GM12873 (cell line): ENCODE data around the gene ACTA2.

Experiments used
- CTCF ChIP-seq: IDR thresholded peaks from 2 replicates; pipeline ENCODE4 v1.5.1; 2012; ENCODE audit warnings: low read depth, mild to moderate bottlenecking, moderate library complexity, low read length, control low read depth; ENCODE audit not compliant: insufficient read depth; ENCODE audit errors: missing control alignments

Gene ACTA2

GRCh38 chr10:88899886-88900285 lies 52.7 kb downstream of the ACTA2 start:
- TF ChIP-seq CTCF = no peak

GRCh38 chr10:88898727-88899126 lies 53.8 kb downstream of the ACTA2 start:
- TF ChIP-seq CTCF = no peak

DNA sequence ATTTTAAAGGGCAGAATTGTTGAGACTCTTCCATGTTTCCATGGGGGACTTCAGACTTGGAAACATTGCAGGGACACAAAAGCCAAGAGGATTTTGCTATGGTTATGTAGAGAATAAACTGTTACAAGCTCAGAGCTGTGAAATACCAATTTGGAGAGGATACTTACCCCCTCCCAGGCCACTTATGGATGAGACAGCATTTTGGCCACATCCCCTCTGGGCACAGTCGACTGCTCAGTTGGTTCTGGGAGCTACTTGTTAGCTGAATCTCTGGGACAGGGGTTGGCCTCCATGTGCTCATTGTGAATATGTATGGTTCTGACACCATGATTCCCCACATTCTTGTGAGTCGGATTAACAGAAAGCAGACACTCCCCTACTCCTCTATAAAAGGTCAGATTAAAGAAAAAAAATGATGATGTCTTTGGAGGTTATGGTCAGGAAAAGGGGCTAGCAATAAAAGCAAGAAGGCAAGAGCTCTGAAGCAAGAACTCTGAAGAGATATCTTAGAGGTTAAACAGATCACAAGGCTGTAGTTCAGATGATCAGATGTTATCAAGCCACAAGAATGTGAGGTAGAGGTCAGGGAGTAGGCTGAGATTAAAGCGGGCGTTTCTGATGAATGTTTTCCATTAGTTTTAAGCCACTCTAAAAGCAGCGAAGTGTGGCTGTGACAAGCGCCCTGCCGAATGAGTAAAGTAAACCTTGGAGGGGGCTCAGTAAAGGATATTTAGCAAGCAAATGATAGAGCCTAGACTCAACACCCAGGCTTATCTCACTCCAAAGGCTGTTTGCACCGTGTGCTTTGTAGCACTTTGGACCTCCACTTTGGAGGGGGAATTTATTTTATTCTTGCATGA lies 55.3 kb downstream of the ACTA2 start:
- no peak for TF ChIP-seq CTCF

DNA sequence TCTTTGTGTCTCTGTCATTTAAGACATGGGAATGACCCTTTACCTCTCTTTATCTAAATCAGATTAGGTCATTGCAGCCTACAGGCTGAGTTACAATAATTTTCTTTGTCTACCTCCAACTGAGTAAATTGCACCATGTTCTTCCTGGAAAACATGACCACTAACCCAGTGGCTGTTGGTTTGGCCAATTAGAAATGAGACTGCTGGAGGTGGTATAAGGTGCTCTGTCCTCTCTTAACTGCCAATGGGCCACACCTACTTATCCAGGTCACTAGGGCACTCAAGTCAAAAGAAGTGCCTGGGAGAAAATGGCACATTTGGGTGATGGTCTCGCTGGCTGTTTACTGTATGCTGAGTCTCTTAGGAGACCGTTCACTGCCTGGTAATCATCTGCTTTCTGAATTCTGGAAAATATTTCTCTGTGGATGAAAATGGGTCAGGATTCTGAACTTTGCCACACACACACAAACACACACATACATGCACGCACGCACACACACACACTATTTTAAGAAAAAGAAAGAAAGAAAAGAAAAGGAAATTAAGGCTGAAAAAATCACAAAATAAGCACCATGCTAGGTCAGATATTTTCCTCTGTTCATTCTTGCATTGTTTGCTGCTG lies 56.1 kb downstream of the ACTA2 start:
- TF ChIP-seq CTCF = no peak

GRCh38 chr10:88895250-88895649 lies 57.3 kb downstream of the ACTA2 start:
- TF ChIP-seq CTCF = peak; percentile 21

DNA sequence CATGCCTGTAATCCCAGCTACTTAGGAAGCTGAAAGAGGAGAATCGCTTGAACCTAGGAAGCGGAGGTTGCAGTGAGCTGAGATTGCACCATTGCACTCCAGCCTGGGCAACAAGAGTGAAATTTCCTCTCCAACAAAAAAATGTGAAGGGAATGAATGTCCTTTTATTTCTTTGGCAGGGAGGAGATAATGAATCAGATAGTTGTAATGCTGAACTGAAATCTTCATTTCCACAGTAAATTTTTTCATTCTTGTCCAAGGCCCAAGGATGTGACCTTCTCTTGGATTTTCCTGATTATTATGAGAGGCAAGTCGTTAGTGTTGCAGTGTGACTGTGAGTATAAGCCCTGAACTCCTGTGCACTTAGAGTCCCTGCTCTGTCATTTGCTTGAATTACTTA lies 59.0 kb downstream of the ACTA2 start:
- TF ChIP-seq CTCF = no peak

- TF ChIP-seq CTCF = no peak
Observed at GRCh38 chr10:88892222-88892967, 60.2 kb downstream of the ACTA2 start.
